Measurements from ENCODE around the gene CYP4A22. TPM values are rescaled to one million over a fixed set of nuclear protein-coding genes. Genes with fewer than 3 reads are reported as not detected.
"Not testable (repeated sequence)": the region's sequence is repeated elsewhere in the genome, so short reads cannot be mapped to it uniquely, and the experiment has no call there.

The CYP4A22 gene
- total RNA-seq, 1 donor from 2014 or later = not detected

DNA sequence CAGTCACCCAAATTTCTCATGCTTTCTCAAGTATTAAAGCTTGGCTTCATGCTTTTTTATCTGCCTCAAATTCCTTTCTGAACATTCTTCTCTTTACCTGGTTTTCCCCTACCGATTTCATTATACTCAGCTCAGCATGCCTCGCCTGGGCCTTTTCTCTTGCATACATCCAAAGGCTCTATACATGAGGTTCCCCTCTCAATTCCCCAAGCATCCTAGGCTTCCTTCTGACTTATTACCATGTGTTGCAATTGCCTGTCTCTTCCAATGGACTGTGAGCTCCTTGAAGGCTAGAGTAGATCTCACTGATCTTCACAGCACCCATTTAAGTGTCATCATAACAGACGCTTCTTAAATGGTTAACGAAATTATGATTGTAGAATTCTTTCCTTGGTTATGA is 24.1 kb upstream of the CYP4A22 start:
- Histone ChIP-seq H3K4me3 (ENCODE audit: low read depth, low read length) (no peak overlapping the region), H3K27me3 (ENCODE audit: control insufficient read depth, insufficient read depth, low read length) (no peaks in the 10 kb centered on the region), H3K36me3 (ENCODE audit: control insufficient read depth, insufficient read depth, low read length) (no peaks in the 10 kb centered on the region)
- TF ChIP-seq, protein P1, sequence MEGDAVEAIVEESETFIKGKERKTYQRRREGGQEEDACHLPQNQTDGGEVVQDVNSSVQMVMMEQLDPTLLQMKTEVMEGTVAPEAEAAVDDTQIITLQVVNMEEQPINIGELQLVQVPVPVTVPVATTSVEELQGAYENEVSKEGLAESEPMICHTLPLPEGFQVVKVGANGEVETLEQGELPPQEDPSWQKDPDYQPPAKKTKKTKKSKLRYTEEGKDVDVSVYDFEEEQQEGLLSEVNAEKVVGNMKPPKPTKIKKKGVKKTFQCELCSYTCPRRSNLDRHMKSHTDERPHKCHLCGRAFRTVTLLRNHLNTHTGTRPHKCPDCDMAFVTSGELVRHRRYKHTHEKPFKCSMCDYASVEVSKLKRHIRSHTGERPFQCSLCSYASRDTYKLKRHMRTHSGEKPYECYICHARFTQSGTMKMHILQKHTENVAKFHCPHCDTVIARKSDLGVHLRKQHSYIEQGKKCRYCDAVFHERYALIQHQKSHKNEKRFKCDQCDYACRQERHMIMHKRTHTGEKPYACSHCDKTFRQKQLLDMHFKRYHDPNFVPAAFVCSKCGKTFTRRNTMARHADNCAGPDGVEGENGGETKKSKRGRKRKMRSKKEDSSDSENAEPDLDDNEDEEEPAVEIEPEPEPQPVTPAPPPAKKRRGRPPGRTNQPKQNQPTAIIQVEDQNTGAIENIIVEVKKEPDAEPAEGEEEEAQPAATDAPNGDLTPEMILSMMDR (IDR thresholded peaks at IDR 0.05; ENCODE audit: insufficient read depth, low read length, poor library complexity, severe bottlenecking) = no peak
- DNase-seq (ENCODE audit: low read depth) = no peak

DNA sequence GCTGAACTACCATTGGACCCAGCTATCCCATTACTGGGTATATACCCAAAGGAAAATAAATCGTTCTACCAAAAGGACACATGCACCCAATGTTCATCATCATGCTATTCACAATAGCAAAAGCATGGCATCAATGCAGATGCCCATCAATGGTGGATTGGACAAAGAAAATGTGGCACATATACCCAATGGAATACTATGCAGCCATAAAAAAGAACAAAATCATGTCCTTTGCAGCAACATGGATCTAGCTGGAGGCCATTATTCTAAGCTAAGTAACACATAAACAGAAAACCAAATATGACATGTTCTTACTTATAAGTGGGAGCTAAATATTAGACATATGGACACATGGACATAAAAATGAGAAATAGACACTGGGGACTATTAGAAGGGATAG is 16.2 kb upstream of the CYP4A22 start:
- not testable (repeated sequence) for H3K27me3 ChIP-seq (ENCODE audit: control insufficient read depth, insufficient read depth, low read length); H3K36me3 ChIP-seq (ENCODE audit: control insufficient read depth, insufficient read depth, low read length); DNase-seq (ENCODE audit: low read depth); H3K4me3 ChIP-seq (ENCODE audit: low read depth, low read length)

DNA sequence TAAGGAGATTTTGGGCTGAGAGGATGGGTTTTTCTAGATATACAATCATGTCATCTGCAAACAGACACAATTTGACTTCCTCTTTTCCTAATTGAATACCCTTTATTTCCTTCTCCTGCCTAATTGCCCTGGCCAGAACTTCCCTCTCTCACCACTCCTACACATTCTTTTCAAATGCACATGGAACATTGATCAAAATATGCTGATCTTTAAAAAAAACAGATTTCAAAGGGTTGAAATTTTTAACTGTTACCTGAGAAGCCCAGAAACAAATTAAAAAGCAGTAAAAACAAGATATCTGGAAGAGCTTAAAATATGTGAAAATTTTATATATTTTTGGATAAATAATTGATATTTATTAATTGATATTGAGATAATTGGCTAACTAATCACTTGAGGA is 12.4 kb upstream of the CYP4A22 start:
- H3K4me3 ChIP-seq (ENCODE audit: low read depth, low read length); H3K27me3 ChIP-seq (ENCODE audit: control insufficient read depth, insufficient read depth, low read length); DNase-seq (ENCODE audit: low read depth); H3K36me3 ChIP-seq (ENCODE audit: control insufficient read depth, insufficient read depth, low read length): not testable (repeated sequence)

DNA sequence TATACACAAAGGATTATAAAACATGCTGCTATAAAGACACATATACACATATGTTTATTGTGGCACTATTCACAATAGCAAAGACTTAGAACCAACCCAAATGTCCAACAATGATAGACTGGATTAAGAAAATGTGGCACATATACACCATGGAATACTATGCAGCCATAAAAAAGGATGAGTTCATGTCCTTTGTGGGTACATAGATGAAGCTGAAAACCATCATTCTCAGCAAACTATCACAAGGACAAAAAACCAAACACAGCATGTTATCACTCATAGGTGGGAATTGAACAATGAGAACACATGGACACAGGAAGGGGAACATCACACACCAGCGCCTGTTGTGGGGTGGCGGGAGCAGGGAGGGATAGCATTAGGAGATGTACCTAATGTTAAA is 10.2 kb upstream of the CYP4A22 start:
- H3K4me3 ChIP-seq (ENCODE audit: low read depth, low read length); H3K36me3 ChIP-seq (ENCODE audit: control insufficient read depth, insufficient read depth, low read length); DNase-seq (ENCODE audit: low read depth); H3K27me3 ChIP-seq (ENCODE audit: control insufficient read depth, insufficient read depth, low read length): not testable (repeated sequence)

DNA sequence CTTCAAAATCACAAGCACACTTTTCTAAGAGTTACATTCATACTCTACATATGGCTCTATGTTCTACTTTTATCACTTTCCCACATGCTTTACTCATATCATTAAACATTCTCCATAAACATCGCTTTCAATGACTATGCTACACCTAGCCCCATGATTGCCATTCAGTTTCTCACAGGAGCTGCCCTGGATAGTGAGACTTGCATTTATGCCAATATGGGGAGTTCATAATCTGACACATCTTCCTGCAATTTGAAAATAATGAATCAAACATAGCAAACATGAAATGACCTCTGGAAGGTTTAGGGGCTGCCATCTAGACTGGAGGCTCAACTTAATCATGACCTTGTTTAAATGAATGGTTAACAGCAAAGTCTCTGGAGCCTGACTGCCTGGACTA is 9.0 kb upstream of the CYP4A22 start:
- Histone ChIP-seq H3K36me3 (ENCODE audit: control insufficient read depth, insufficient read depth, low read length) (no peaks in the 10 kb centered on the region), H3K27me3 (ENCODE audit: control insufficient read depth, insufficient read depth, low read length) (no peaks in the 10 kb centered on the region), H3K4me3 (ENCODE audit: low read depth, low read length) (no peak overlapping the region)
- TF ChIP-seq, protein P1 (IDR thresholded peaks at IDR 0.05; ENCODE audit: insufficient read depth, low read length, poor library complexity, severe bottlenecking) = no peak
- no peak for DNase-seq (ENCODE audit: low read depth)

DNA sequence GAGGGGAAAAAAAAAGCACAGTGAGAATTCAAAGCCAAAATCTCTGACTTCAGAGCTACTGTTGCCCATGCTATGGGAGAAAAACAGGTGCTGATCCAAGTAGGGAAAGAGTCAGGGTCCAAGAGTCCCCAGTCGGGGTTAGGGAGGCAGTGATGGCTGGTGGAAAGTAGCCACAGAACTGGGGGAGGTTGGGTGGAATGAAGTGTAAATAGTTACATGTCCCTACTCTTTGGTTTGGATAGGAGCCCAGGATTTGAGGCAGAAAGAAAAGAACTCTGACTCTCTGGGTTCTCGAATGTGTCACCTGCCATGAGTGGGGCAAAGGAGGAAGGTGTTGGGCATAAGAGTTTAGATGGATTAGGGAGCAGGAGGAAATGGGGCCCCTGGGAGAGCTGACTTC is 8.4 kb upstream of the CYP4A22 start:
- DNase-seq (ENCODE audit: low read depth); H3K4me3 ChIP-seq (ENCODE audit: low read depth, low read length); H3K36me3 ChIP-seq (ENCODE audit: control insufficient read depth, insufficient read depth, low read length); H3K27me3 ChIP-seq (ENCODE audit: control insufficient read depth, insufficient read depth, low read length): not testable (repeated sequence)

DNA sequence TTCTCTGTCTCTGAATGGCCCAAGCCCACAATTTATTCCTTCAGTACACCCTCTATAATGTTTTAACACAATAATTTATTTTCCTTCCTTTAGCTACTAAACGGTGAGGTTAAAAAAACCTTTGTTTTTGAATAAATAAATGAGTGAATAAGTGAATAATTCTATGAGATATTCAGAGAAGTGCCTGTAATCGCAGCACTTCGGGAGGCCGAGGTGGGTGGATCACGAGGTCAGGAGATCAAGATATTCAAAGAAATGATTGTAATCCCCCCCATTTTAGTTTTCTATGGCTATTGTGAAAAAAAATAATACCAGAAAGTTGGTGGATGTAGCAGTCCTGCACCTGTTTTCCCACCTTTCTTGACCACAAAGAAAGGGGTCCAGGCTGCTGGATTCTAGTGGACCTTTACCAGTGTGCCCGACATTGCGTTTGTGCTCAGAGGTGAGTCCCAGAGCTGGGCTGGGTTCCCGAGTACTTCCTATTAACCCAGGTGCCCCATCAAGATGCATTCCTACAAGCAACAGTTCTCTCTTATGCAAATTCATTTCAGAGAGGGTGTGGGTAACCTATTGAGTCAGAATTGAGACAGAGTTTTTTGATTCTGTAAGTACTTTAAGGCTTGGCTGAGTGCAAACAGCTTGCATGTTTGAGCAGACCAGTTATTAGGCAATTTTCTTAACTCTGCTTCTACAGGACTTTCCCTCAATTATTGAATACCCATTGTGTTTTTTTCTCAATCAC is 7.6 kb upstream of the CYP4A22 start:
- not testable (repeated sequence) for H3K27me3 ChIP-seq (ENCODE audit: control insufficient read depth, insufficient read depth, low read length); H3K36me3 ChIP-seq (ENCODE audit: control insufficient read depth, insufficient read depth, low read length); H3K4me3 ChIP-seq (ENCODE audit: low read depth, low read length); DNase-seq (ENCODE audit: low read depth)

DNA sequence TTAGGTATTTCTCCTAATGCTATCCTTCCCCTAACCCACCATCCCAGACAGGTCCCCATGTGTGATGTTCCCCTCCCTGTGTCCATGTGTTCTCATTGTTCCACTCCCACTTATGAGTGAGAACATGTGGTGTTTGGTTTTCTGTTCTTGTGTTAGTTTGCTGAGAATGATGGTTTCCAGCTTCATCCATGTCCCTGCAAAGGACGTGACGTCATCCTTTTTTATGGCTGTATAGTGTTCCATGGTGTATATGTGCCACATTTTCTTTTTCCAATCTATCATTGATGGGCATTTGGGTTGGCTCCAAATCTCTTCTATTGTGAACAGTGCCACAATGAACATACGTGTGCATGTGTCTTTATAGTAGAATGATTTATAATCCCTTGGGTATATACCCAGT is 4.6 kb upstream of the CYP4A22 start:
- not testable (repeated sequence) for H3K36me3 ChIP-seq (ENCODE audit: control insufficient read depth, insufficient read depth, low read length); DNase-seq (ENCODE audit: low read depth); H3K4me3 ChIP-seq (ENCODE audit: low read depth, low read length); H3K27me3 ChIP-seq (ENCODE audit: control insufficient read depth, insufficient read depth, low read length)

DNA sequence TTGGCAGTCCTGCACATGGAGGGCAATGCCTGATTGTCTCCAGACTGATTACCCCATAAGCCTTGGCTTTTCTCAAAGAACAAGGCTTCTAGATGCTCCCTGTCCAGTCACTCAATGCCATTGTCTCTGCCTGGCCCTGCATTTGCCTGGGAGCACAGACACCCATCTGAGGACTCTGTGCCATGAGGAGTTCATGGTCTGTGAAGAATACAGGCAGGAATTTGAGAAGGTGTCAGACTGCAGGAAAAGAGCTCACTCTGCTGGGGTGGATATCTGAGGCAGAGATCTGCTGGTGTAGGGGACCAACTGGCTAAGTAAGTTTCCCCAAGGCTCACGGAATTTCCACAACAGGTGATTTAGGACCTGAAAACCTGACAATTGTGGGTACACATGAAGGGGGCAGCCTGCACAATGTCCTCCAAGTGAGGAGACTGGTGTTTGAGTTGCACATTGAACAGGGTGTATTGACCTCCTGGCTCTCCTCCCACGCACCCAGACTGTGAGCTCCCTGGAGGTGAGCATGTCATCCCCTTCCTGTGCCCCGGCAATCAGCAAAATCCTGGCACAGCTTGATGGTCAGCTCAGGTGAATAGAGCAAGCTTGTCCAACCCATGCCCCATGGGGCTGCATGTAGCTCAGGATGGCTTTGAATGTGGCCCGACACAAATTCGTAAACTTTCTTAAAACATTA is 829 bp downstream of the CYP4A22 start:
- TF ChIP-seq, protein P1 (IDR thresholded peaks at IDR 0.05; ENCODE audit: insufficient read depth, low read length, poor library complexity, severe bottlenecking) = no peak
- no peak for DNase-seq (ENCODE audit: low read depth)

DNA sequence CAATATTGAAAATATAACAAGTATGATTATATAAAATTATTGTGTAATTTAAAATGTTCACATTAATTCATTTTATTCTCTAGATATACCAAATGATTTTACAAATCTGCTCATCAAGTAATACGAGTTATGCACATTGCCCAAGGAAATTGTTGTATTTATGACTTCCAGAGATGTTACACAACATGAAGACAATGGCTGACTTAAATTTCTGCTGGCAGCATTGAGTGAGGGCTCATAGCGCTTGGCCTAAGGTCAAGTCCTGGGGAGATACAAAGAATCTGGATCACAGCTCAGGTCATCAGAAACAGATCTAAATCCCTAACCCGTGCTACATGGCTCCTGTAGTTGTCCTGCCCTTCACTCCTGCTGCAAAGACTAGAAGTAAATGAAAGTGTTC is 3.1 kb downstream of the CYP4A22 start:
- H3K27me3 ChIP-seq (ENCODE audit: control insufficient read depth, insufficient read depth, low read length); H3K36me3 ChIP-seq (ENCODE audit: control insufficient read depth, insufficient read depth, low read length); H3K4me3 ChIP-seq (ENCODE audit: low read depth, low read length); DNase-seq (ENCODE audit: low read depth): not testable (repeated sequence)

More for the DNA sequence above, 829 bp downstream of the CYP4A22 start:
- no peaks in the 10 kb centered on the region for H3K27me3 ChIP-seq (ENCODE audit: control insufficient read depth, insufficient read depth, low read length)
- H3K4me3 ChIP-seq (ENCODE audit: low read depth, low read length) = no peak overlapping the region
- no peaks in the 10 kb centered on the region for H3K36me3 ChIP-seq (ENCODE audit: control insufficient read depth, insufficient read depth, low read length)
